HCT116 (cell line): ENCODE measurements around the gene PAH. TPM values are rescaled to one million over a fixed set of nuclear protein-coding genes. Genes with fewer than 3 reads are reported as not detected.

Experiments
- ATAC-seq: fragments of 200-7000 bp; cut with Tn5 transposase; 2 replicates; pipeline ENCODE4 v1.9.1; 2020; ENCODE audit warnings: mild to moderate bottlenecking, moderate library complexity
- BruUV-seq: library from RNA; stranded (reverse); fragments of 400-500 nt; replicated peaks from 2 replicates; lab custom pipeline; 2021; lab: Mats Ljungman, UMichigan
- CTCF ChIA-PET: fragments of 300-600 bp; sonication (Branson Sonifier 250); formaldehyde crosslinking; loops from one replicate; lab custom pipeline; 2021; ENCODE audit warnings: antibody characterized with exemption; lab: Charles Lee
- POLR2A ChIA-PET: fragments of 300-600, 350-600 bp; sonication (Branson Sonifier 250); formaldehyde crosslinking; loops from one replicate; lab custom pipeline; 2021; ENCODE audit warnings: antibody characterized with exemption; lab: Charles Lee
- RAD21 ChIA-PET, 2 experiments: fragments of 300-600 bp; sonication (Branson Sonifier 250); formaldehyde crosslinking; loops; one replicate each; lab custom pipeline; 2023; ENCODE audit warnings: low total read pairs in 2 of 2; ENCODE audit not compliant: uncharacterized antibody in 2 of 2, unreplicated experiment in 2 of 2, low non-redundant PET in 1 of 2; lab: Charles Lee
- DNase-seq: peaks from one replicate; pipeline ENCODE4 v3.0.0-alpha.2; 2010; ENCODE audit warnings: low read depth, low spot score
- H2AFZ ChIP-seq: fragments of 200-600 bp; shearing (Covaris generic), sonication (generic); 2 replicates; pipeline ENCODE4 v1.6.1; 2017; ENCODE audit warnings: low read depth, mixed run types, mixed read lengths, antibody characterized with exemption, low read length; ENCODE audit not compliant: poor library complexity, severe bottlenecking
- H3K27ac ChIP-seq: 2 replicates; pipeline ENCODE4 v1.5.1; 2012; ENCODE audit warnings: low read depth, low read length
- H3K27me3 ChIP-seq: fragments of 200-600 bp; sonication (generic); 2 replicates; pipeline ENCODE4 v1.6.1; 2016; ENCODE audit warnings: mixed run types, low read length, mixed read lengths; ENCODE audit not compliant: insufficient read depth
- H3K36me3 ChIP-seq, 2 experiments: fragments of 200-500 bp in 1 of 2; fragments of 200-600 bp in 1 of 2; sonication (Bioruptor generic) in 1 of 2; sonication (generic) in 1 of 2; 2 replicates each; pipeline versions ENCODE4 v1.5.1 to v1.6.1; 2014 to 2016; ENCODE audit warnings: low read length in 2 of 2, inconsistent platforms in 1 of 2, mixed read lengths in 1 of 2, mixed run types in 1 of 2; ENCODE audit not compliant: insufficient read depth in 2 of 2, control insufficient read depth in 1 of 2
- H3K4me1 ChIP-seq, 2 experiments: fragments of 200-600 bp in 1 of 2; sonication (generic) in 1 of 2; 2 replicates each; pipeline versions ENCODE4 v1.5.1 to v1.6.1; 2012 to 2017; ENCODE audit warnings: low read length in 2 of 2, inconsistent platforms in 1 of 2, mild to moderate bottlenecking in 1 of 2, mixed read lengths in 1 of 2, mixed run types in 1 of 2, moderate library complexity in 1 of 2; ENCODE audit not compliant: insufficient read depth in 2 of 2, control insufficient read depth in 1 of 2
- H3K4me2 ChIP-seq: fragments of 200-600 bp; sonication (generic); 2 replicates; pipeline ENCODE4 v1.6.1; 2017; ENCODE audit warnings: mixed run types, low read length, mixed read lengths
- H3K4me3 ChIP-seq, 2 experiments: fragments of 200-600 bp in 1 of 2; sonication (generic) in 1 of 2; replicated peaks in 1 of 2; 2 replicates each; pipeline ENCODE4 v1.5.1; 2011 to 2016; ENCODE audit warnings: low read length in 2 of 2, control low read depth in 1 of 2, low read depth in 1 of 2, mild to moderate bottlenecking in 1 of 2, mixed read lengths in 1 of 2, mixed run types in 1 of 2
- H3K79me2 ChIP-seq: fragments of 200-600 bp; sonication (generic); 2 replicates; pipeline ENCODE4 v1.6.1; 2017; ENCODE audit warnings: mild to moderate bottlenecking, mixed run types, low read length, moderate library complexity, mixed read lengths; ENCODE audit not compliant: insufficient read depth
- H3K9ac ChIP-seq: fragments of 200-600 bp; sonication (generic); 2 replicates; pipeline ENCODE4 v1.6.1; 2016; ENCODE audit warnings: low read length, mixed read lengths
- H3K9me2 ChIP-seq: fragments of 200-600 bp; sonication (generic), shearing (Covaris generic); 2 replicates; pipeline ENCODE4 v1.6.1; 2017; ENCODE audit warnings: mixed run types, mild to moderate bottlenecking, moderate library complexity; ENCODE audit not compliant: insufficient read depth
- H3K9me3 ChIP-seq, 2 experiments: fragments of 200-500 bp in 1 of 2; fragments of 200-600 bp in 1 of 2; sonication (Bioruptor generic) in 1 of 2; sonication (generic) in 1 of 2; 2 replicates each; pipeline ENCODE4 v1.6.1; 2014 to 2017; ENCODE audit warnings: low read length in 2 of 2, mixed read lengths in 2 of 2, inconsistent platforms in 1 of 2, low read depth in 1 of 2, mild to moderate bottlenecking in 1 of 2, mixed run types in 1 of 2, moderate library complexity in 1 of 2; ENCODE audit not compliant: control insufficient read depth in 1 of 2, insufficient read depth in 1 of 2
- H4K20me1 ChIP-seq: fragments of 200-600 bp; sonication (generic), shearing (Covaris generic); 2 replicates; pipeline ENCODE4 v1.6.1; 2017; ENCODE audit warnings: mixed run types, mild to moderate bottlenecking, moderate library complexity; ENCODE audit not compliant: insufficient read depth
- CEBPB ChIP-seq: IDR thresholded peaks from 2 replicates; pipeline ENCODE4 v1.6.1; 2012; ENCODE audit warnings: low read depth
- EZH2phosphoT487 ChIP-seq: fragments of 200-600 bp; IDR thresholded peaks from 2 replicates; pipeline ENCODE4 v1.6.1; 2018; ENCODE audit warnings: antibody characterized with exemption, borderline replicate concordance
- REST ChIP-seq: IDR thresholded peaks from 2 replicates; pipeline ENCODE4 v1.6.1; 2012; ENCODE audit warnings: low read depth
- intact Hi-C: fragments of 100-400 bp; cut with micrococcal nuclease; formaldehyde crosslinking; loops from 2 replicates; pipeline ENCODE4 v1.10.0; 2022
- total RNA-seq: library from RNA; stranded (reverse); gene quantifications from one replicate; pipeline ENCODE4 v1.2.1, GENCODE V29; 2021; ENCODE audit not compliant: unreplicated experiment

The PAH gene
- total RNA-seq, 1 experiment from 2014 or later: 2.8 TPM

- TF ChIP-seq REST: no peak
- TF ChIP-seq EZH2phosphoT487: no peak
Observed at GRCh38 chr12:102955926-102956737, 39.1 kb upstream of the PAH start (continued).

- DNase-seq (no peak), ATAC-seq (no peak)
- Histone ChIP-seq H3K27ac (no peak overlapping the region), H3K9me3 (no peaks in the 10 kb centered on the region), H3K4me1 (no peaks in the 10 kb centered on the region), H3K4me2 (no peak overlapping the region), H2AFZ (no peak overlapping the region), H4K20me1 (no peaks in the 10 kb centered on the region), H3K9me2 (no peaks in the 10 kb centered on the region), H3K9ac (no peak overlapping the region), H3K79me2 (no peaks in the 10 kb centered on the region), H3K36me3 (no peaks in the 10 kb centered on the region), H3K27me3 (peaks cover 23% of the 10 kb centered on the region)
- BruUV-seq: no TSS peak
- ChIA-PET CTCF (no interaction called here), RAD21 (no interaction called here), POLR2A (no interaction called here)
- intact Hi-C loops: no loop called here
- no peak for TF ChIP-seq CEBPB
- TF ChIP-seq, all 23 proteins: peak for 0
- no peak overlapping the region for H3K4me3 ChIP-seq
Observed at GRCh38 chr12:102954134-102954533, 37.1 kb upstream of the PAH start.
